NT2/D1 (cell line): ENCODE measurements around the gene IPMK.

Experiments used
- DNase-seq: peaks from one replicate; pipeline ENCODE4 v3.0.0-alpha.2; 2011; ENCODE audit warnings: low read depth, low spot score
- H3K27me3 ChIP-seq: 2 replicates; pipeline ENCODE4 v1.6.0; 2011; ENCODE audit warnings: mild to moderate bottlenecking; ENCODE audit not compliant: insufficient read length, insufficient read depth
- H3K36me3 ChIP-seq: 2 replicates; pipeline ENCODE4 v1.6.1; 2011; ENCODE audit warnings: mild to moderate bottlenecking, low read length, mixed read lengths; ENCODE audit not compliant: insufficient read depth, insufficient read length
- H3K4me1 ChIP-seq: 2 replicates; pipeline ENCODE4 v1.5.1; 2011; ENCODE audit not compliant: insufficient read depth, insufficient read length
- H3K4me3 ChIP-seq: 2 replicates; pipeline ENCODE4 v1.5.1; 2011; ENCODE audit warnings: low read depth; ENCODE audit not compliant: insufficient read length
- H3K9ac ChIP-seq: 2 replicates; pipeline ENCODE4 v1.6.0; 2011; ENCODE audit warnings: low read depth; ENCODE audit not compliant: insufficient read length
- H3K9me3 ChIP-seq: 2 replicates; pipeline ENCODE4 v1.5.1; 2011; ENCODE audit warnings: mild to moderate bottlenecking, low read length; ENCODE audit not compliant: insufficient read depth
- SUZ12 ChIP-seq: IDR thresholded peaks from 2 replicates; pipeline ENCODE4 v1.6.1; 2011; ENCODE audit not compliant: insufficient read length, insufficient read depth; ENCODE audit errors: extremely low read depth
- YY1 ChIP-seq: IDR thresholded peaks from 2 replicates; pipeline ENCODE4 v1.6.1; 2011; ENCODE audit not compliant: insufficient read length, insufficient read depth
- ZNF274 ChIP-seq: IDR thresholded peaks from 2 replicates; pipeline ENCODE4 v1.6.1; 2011; ENCODE audit warnings: mild to moderate bottlenecking, low read depth, low read length

The IPMK gene

DNA sequence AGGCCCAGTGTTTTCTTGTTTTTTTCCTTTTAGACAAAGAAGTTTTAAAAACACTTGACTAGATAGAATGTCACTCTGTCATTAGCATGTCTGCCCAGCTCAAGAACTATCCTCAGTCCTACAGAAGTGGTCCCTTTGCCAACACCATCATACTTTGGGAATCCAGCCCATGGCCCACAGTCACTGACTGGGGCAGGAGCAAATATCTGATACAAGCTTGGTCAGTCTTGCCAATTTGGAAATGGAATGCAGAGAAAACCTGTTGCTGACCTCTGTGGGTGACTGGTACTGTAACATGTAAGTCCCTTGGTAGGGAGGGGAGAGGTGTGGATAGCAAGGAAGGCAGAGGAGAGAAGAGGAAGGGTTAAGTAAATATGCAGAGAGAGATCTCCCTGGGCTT, 47.8 kb downstream of the IPMK start:
- no peaks in the 10 kb centered on the region for H3K27me3 ChIP-seq
- TF ChIP-seq YY1 (no peak), SUZ12 (no peak), ZNF274 (no peak)
- no peak overlapping the region for H3K9ac ChIP-seq
- no peaks in the 10 kb centered on the region for H3K9me3 ChIP-seq
- no peaks in the 10 kb centered on the region for H3K4me1 ChIP-seq
- H3K36me3 ChIP-seq: no peaks in the 10 kb centered on the region
- no peak for DNase-seq
- no peak overlapping the region for H3K4me3 ChIP-seq

DNA sequence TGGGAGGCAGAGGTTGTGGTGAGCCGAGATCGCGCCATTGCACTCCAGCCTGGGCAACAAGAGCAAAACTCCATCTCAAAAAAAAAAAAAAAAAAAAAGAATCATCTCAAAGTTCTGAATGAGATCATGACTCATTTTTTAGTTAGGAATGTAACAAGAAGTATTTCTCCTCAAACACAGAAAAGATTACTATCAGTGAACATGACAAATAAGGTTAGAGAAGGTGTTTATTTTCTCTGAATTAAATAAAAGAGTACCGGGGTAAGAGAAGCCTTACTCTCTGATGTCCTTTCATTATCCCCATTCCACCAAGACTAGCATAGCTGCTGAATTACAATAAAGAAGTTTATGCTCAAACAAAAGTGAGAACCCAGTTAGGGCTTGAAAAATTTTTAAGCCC, 50.1 kb downstream of the IPMK start:
- Histone ChIP-seq H3K4me1 (no peaks in the 10 kb centered on the region), H3K27me3 (no peaks in the 10 kb centered on the region), H3K9me3 (no peaks in the 10 kb centered on the region), H3K36me3 (no peaks in the 10 kb centered on the region), H3K9ac (no peak overlapping the region), H3K4me3 (no peak overlapping the region)
- TF ChIP-seq YY1: no peak
- TF ChIP-seq ZNF274: no peak
- TF ChIP-seq SUZ12: no peak
- no peak for DNase-seq

DNA sequence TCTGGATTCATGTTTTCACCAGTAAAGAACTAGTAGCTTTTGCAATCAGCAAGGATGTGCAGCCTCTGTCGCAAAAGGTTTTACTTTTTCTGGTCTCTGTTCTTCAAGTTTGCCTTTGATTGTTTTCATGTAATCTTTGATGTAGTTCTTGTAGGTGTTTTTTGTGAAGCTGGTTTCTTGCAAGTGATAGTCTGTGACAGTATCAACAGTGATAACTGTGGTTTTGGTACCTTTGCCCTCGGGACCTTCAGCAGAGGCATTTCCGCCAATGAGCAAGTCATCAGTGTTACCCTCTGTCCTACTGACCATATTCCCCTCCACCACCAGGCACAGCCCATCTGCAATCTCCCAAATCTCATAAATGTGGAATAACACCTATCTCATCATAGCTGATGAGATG, 55.1 kb downstream of the IPMK start:
- H3K9me3 ChIP-seq: no peaks in the 10 kb centered on the region
- no peak for DNase-seq
- H3K4me3 ChIP-seq: no peak overlapping the region
- no peaks in the 10 kb centered on the region for H3K4me1 ChIP-seq
- no peak overlapping the region for H3K9ac ChIP-seq
- H3K36me3 ChIP-seq: no peaks in the 10 kb centered on the region
- no peak for TF ChIP-seq ZNF274
- no peak for TF ChIP-seq SUZ12
- no peak for TF ChIP-seq YY1
- H3K27me3 ChIP-seq: no peaks in the 10 kb centered on the region

DNA sequence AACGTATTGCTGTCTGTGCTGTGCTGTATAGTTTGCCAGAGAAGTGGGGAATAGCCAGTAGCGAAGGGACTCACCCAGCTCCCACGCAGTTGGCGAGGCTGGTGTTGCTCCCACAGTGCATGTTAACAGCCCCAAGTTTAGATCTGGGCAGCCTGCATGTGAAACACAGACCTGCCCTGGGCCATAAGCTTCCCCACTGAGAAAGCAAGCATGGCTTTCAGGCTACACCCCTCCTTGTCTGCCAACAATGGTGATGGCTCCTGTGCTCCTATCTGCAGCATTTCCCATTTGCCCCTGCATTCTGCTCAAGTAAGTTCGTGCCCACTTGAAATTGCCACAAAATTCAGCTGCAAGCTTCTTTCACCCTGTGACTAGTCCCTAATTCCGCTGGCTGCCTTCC, 57.5 kb downstream of the IPMK start:
- H3K9me3 ChIP-seq: no peaks in the 10 kb centered on the region
- no peak for DNase-seq
- TF ChIP-seq SUZ12 (no peak), YY1 (no peak), ZNF274 (no peak)

DNA sequence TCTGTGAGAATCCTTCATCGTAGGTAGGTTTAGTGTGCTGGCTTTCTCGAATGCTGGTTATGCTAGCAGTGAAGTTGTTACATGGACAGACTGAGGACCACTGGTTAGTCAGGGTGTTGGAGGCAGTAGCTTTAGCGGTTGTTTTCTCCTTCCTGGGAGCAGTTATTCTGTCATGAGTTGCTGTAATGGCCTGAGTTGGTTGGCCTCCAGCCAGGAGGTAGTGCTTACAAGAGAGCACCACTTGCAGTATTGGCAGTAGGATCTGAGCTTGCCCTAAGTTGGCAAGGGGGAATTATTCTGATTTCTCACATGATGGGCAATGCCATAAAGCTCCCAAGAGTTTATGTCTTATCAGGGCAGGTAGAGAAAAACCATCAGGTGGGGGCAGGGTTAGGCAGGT, 58.0 kb downstream of the IPMK start:
- H3K9me3 ChIP-seq: no peaks in the 10 kb centered on the region
- H3K9ac ChIP-seq: no peak overlapping the region
- H3K27me3 ChIP-seq: no peaks in the 10 kb centered on the region
- no peak for TF ChIP-seq SUZ12
- no peaks in the 10 kb centered on the region for H3K36me3 ChIP-seq
- no peaks in the 10 kb centered on the region for H3K4me1 ChIP-seq
- DNase-seq: no peak
- H3K4me3 ChIP-seq: no peak overlapping the region

More for the DNA sequence above, 57.5 kb downstream of the IPMK start:
- Histone ChIP-seq H3K36me3 (no peaks in the 10 kb centered on the region), H3K27me3 (no peaks in the 10 kb centered on the region), H3K4me1 (no peaks in the 10 kb centered on the region), H3K9ac (no peak overlapping the region), H3K4me3 (no peak overlapping the region)

DNA sequence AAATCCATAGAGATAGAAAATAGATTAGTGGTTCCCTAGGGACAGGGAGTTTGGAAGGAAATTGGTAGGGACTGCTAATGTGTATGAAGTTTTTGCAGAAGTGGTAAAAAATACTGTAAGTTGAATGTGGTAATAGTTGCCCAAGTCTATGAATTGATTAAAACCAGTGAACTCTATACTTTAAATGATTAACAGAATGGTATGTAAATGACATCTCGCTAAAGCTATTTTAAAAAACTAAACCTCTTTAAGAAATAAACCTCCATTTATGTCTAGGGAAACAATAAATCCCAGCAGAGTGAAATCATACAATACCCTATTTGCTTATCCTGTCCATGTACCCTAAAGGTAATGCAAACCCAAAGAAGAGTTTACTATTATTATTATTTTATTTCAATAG, 61.4 kb downstream of the IPMK start:
- TF ChIP-seq YY1: no peak
- TF ChIP-seq SUZ12: no peak
- TF ChIP-seq ZNF274: no peak
- no peak overlapping the region for H3K4me3 ChIP-seq
- no peaks in the 10 kb centered on the region for H3K9me3 ChIP-seq
- no peak overlapping the region for H3K9ac ChIP-seq
- DNase-seq: no peak
- no peaks in the 10 kb centered on the region for H3K36me3 ChIP-seq
- H3K4me1 ChIP-seq: no peaks in the 10 kb centered on the region
- no peaks in the 10 kb centered on the region for H3K27me3 ChIP-seq

DNA sequence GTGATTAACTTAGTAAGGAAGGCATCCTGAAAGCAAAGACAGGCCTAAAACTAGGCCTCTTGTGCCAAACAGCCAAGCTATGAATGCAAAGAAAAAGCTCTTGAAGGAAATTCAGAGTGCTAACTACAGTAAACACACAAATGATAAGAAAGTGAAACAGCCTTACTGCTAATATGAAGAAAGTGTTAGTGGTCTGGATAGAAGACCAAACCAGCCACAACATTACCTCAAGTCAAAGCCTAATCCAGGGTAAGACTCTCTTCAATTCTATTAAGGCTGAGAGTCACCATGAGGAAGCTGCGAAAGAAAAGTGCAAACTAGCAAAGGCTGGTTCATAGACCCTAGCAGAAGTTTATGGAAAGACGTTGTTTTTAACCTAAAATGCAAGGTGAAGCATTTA, 66.0 kb downstream of the IPMK start:
- no peak for DNase-seq
- H3K9me3 ChIP-seq: no peaks in the 10 kb centered on the region
- no peak overlapping the region for H3K9ac ChIP-seq
- no peaks in the 10 kb centered on the region for H3K27me3 ChIP-seq
- no peaks in the 10 kb centered on the region for H3K36me3 ChIP-seq
- H3K4me3 ChIP-seq: no peak overlapping the region
- TF ChIP-seq ZNF274 (no peak), SUZ12 (no peak), YY1 (no peak)
- no peaks in the 10 kb centered on the region for H3K4me1 ChIP-seq

DNA sequence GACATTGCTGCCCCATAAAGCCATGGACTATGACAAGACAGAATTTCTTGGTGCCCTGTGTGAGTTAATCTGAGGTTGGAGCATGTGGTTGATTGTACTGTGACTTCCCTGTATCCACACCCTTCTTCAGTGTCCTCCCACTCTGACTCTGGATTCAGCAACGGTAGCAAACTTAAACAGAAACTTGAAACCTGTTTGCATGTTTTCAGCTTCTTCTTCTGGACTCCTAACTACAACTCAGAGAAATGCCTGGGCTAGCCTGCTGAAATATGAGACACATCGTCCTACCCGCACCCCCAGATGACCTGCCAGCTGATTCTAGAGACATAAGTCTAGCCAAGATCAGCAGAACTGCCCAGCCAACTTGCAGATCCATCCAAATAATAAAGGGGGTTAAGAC, 78.4 kb downstream of the IPMK start:
- H3K36me3 ChIP-seq: no peaks in the 10 kb centered on the region
- no peaks in the 10 kb centered on the region for H3K27me3 ChIP-seq
- DNase-seq: no peak
- peaks cover 2% of the 10 kb centered on the region for H3K4me1 ChIP-seq
- H3K9ac ChIP-seq: no peak overlapping the region
- no peak overlapping the region for H3K4me3 ChIP-seq
- H3K9me3 ChIP-seq: no peaks in the 10 kb centered on the region
- TF ChIP-seq SUZ12 (no peak), ZNF274 (no peak), YY1 (no peak)
